ENCODE results near the gene EPM2A.

GRCh38 chr6:145609521-145609920 is 125.8 kb downstream of the EPM2A start:
- TF ChIP-seq, protein P1, sequence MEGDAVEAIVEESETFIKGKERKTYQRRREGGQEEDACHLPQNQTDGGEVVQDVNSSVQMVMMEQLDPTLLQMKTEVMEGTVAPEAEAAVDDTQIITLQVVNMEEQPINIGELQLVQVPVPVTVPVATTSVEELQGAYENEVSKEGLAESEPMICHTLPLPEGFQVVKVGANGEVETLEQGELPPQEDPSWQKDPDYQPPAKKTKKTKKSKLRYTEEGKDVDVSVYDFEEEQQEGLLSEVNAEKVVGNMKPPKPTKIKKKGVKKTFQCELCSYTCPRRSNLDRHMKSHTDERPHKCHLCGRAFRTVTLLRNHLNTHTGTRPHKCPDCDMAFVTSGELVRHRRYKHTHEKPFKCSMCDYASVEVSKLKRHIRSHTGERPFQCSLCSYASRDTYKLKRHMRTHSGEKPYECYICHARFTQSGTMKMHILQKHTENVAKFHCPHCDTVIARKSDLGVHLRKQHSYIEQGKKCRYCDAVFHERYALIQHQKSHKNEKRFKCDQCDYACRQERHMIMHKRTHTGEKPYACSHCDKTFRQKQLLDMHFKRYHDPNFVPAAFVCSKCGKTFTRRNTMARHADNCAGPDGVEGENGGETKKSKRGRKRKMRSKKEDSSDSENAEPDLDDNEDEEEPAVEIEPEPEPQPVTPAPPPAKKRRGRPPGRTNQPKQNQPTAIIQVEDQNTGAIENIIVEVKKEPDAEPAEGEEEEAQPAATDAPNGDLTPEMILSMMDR (conservative IDR thresholded peaks at IDR 0.05) = no peak
- TF ChIP-seq ZFX (IDR thresholded peaks at IDR 0.05) = no peak

All from C4-2B (cell line).